ENCODE results near the gene RAPGEF5.

RAPGEF5 gene

GRCh38 chr7:22216832-22217475 lies 140.0 kb downstream of the RAPGEF5 start:
- no peak for DNase-seq (ENCODE audit: low read depth)

GRCh38 chr7:22216309-22216708 lies 140.6 kb downstream of the RAPGEF5 start:
- no peak for DNase-seq (ENCODE audit: low read depth)

GRCh38 chr7:22214000-22214399 lies 143.0 kb downstream of the RAPGEF5 start:
- DNase-seq (ENCODE audit: low read depth): no peak

- no peak for DNase-seq (ENCODE audit: low read depth)
These were observed 143.9 kb downstream of the RAPGEF5 start for GRCh38 chr7:22213081-22213480.

GRCh38 chr7:22210967-22211366 lies 146.0 kb downstream of the RAPGEF5 start:
- no peak for DNase-seq (ENCODE audit: low read depth)

GRCh38 chr7:22210355-22210754 lies 146.6 kb downstream of the RAPGEF5 start:
- no peak for DNase-seq (ENCODE audit: low read depth)

GRCh38 chr7:22208799-22209198 lies 148.2 kb downstream of the RAPGEF5 start:
- DNase-seq (ENCODE audit: low read depth): no peak

- no peak for DNase-seq (ENCODE audit: low read depth)
These were observed 149.2 kb downstream of the RAPGEF5 start for GRCh38 chr7:22207724-22208225.

- no peak for DNase-seq (ENCODE audit: low read depth)
These were observed 151.3 kb downstream of the RAPGEF5 start for GRCh38 chr7:22205631-22206030.

- DNase-seq (ENCODE audit: low read depth): no peak
These were observed 152.6 kb downstream of the RAPGEF5 start for GRCh38 chr7:22204312-22204711.

- no peak for DNase-seq (ENCODE audit: low read depth)
These were observed 154.8 kb downstream of the RAPGEF5 start for GRCh38 chr7:22202141-22202540.

- DNase-seq (ENCODE audit: low read depth): no peak
These were observed 155.6 kb downstream of the RAPGEF5 start for GRCh38 chr7:22201186-22201880.

GRCh38 chr7:22200777-22201176 lies 156.2 kb downstream of the RAPGEF5 start:
- no peak for DNase-seq (ENCODE audit: low read depth)

- DNase-seq (ENCODE audit: low read depth): no peak
These were observed 156.7 kb downstream of the RAPGEF5 start for GRCh38 chr7:22200238-22200637.

- DNase-seq (ENCODE audit: low read depth): no peak
These were observed 159.6 kb downstream of the RAPGEF5 start for GRCh38 chr7:22197376-22197775.

GRCh38 chr7:22196429-22196828 lies 160.5 kb downstream of the RAPGEF5 start:
- DNase-seq (ENCODE audit: low read depth): no peak

- DNase-seq (ENCODE audit: low read depth): no peak
These were observed 161.4 kb downstream of the RAPGEF5 start for GRCh38 chr7:22195397-22196172.

GRCh38 chr7:22194658-22195273 lies 162.2 kb downstream of the RAPGEF5 start:
- DNase-seq (ENCODE audit: low read depth): no peak

- DNase-seq (ENCODE audit: low read depth): no peak
These were observed 163.4 kb downstream of the RAPGEF5 start for GRCh38 chr7:22193450-22193983.

- DNase-seq (ENCODE audit: low read depth): no peak
These were observed 164.2 kb downstream of the RAPGEF5 start for GRCh38 chr7:22192801-22193200.

GRCh38 chr7:22190736-22191135 lies 166.2 kb downstream of the RAPGEF5 start:
- DNase-seq (ENCODE audit: low read depth): no peak

GRCh38 chr7:22189741-22190140 lies 167.2 kb downstream of the RAPGEF5 start:
- no peak for DNase-seq (ENCODE audit: low read depth)
